T-helper 1 cell (primary cell): Measurements from ENCODE around the gene ATOSB.
"Not testable (repeated sequence)": the region's sequence is repeated elsewhere in the genome, so short reads cannot be mapped to it uniquely, and the experiment has no call there.

Experiments
- DNase-seq, 5 donors: peaks; one replicate each; pipeline ENCODE4 v3.0.0-alpha.2; 2012 to 2020
- total RNA-seq, 4 donors: gene quantifications; one replicate each; lab custom pipeline; 2026; lab: John Stamatoyannopoulos, UW

The ATOSB gene
- total RNA-seq: 11.7 to 19.0 (median 16.6) reads per million in 4 donors

DNA sequence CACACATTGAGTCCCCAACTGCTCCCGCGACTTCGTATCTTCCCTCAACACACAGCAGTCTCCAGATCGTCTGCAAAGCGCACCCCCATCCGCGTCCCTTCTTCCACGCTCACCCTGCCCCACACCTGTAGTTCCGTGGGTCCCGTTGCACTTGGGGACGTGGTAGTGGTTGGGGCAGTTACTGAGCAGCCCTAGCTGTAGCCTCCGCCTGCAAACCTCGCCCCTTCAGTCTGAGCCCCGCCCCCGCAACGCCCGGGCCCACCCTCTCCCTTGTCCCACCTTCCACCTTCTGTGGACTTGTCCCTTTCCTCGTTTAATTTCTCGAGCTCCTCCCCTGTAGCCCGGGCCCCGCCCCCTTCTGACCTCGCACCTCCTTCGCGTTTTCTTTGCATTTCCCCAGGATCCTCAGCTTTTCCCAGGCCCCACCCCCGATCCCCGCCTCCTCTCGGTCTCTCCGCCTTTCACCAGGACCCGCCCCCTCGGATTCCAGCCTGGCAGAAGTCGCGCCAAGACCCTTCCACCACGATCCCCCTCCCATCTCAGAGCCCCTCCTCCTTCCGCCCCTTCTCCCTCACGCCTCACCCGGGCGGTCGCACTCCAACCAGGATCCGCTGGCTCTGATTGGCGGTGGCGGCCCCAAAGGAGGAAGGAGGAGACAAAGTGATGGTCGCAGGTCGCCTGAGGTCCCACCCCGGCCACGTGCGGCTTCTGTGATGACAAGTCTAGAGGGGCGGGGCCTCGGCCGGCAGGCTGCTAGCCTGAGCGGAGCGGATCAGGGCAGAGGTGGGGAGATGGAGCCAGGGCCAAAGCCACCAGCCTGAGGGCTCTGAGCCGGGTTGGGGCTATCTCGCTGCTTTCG lies at the start of gene ATOSB:
ATOSB (minus strand) TSS at position 183 of the 859 bp plus-strand sequence. CDS start 7,588 bp downstream, outside the sequence.
- peak; percentile 90 to 95 (median 91) for DNase-seq

DNA sequence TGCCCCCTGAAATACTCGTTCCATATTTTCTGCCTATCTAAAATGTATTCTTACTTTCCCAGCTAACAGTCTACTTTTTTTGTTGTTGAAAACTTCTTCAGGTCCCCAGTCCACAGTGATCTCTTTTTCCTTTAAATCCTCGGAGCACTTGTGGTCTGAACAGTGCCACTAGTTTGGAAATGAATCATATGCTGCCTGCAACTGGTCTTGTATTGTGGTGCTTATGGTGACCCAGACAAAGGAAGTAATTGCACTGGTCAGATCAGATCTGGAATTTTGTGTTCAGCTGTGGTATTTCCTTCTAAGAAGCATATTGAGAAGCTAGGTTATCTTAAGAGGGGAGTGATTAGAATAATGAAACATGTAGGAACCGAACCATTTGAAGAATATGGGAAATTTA lies 49.0 kb upstream of the ATOSB start:
- DNase-seq: no peak

- DNase-seq: no peak
Observed at GRCh38 chr9:35163413-35163812, 47.8 kb upstream of the ATOSB start.

DNA sequence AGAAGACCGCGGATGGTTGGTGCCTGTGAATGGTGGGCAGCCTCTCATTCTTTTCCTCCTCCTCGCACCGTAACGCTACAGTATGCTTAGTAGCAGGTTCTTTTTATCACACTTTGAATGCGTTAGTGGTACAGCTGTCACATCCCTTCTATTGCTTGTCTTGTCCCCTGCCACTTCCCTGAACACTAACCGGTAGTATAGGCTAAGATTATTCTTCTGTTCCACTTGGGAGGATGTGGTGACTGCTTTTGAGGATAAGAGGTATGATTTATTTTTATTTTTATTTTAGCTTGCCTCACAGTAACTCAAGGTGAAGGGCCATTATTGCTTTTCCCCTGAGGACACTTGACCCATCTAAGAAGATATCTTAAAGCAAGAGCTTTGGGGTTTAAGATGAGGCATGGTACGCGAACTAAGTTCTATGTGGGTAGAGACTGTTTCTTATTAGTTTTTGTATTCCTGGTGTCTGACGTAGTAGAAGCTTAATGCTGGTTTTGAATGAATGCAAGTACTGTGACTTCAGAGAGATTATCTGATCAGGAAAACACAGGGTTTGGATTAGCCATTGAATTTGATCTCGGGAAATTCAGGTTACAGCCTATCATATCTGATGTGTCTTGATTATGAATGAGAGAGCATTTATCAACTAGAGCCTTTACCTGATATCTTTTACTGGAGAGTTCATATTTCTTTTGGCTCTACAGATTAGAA lies 47.1 kb upstream of the ATOSB start:
- DNase-seq: no peak

- peak; percentile 56 to 74 (median 69) for DNase-seq
Observed at GRCh38 chr9:35161713-35162604, 46.3 kb upstream of the ATOSB start, which contains the start of gene UNC13B. UNC13B (plus strand) TSS chr9:35162009; CDS start chr9:35162284, 275 bp downstream.

- no peak for DNase-seq
Observed at GRCh38 chr9:35158501-35159280, 43.0 kb upstream of the ATOSB start.

- DNase-seq: not testable (repeated sequence)
Observed at GRCh38 chr9:35157836-35158235, 42.2 kb upstream of the ATOSB start.

GRCh38 chr9:35156781-35157180 lies 41.1 kb upstream of the ATOSB start:
- no peak for DNase-seq

GRCh38 chr9:35152926-35153325 lies 37.3 kb upstream of the ATOSB start:
- no peak for DNase-seq

- DNase-seq: not testable (repeated sequence)
Observed at GRCh38 chr9:35147941-35148563, 32.4 kb upstream of the ATOSB start.

DNA sequence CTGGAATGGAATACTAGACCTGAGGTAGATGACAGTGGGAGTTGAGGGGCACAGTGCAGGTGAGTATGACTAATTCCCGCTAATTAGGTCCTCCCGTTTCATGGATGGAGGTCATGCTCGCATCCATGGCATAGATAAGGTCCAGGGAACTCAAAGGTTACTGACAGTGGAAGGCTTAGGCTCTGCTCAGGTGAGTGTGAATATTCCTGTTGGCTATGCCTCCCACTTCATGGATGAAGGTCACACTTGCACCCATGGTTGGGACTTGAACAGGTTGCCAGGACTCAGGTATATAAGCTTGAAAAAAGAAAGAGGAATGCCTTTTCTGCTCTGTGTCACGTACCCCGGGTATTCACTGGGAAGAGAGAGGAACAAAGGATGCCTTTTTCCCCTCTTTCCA lies 26.4 kb upstream of the ATOSB start:
- no peak for DNase-seq

DNA sequence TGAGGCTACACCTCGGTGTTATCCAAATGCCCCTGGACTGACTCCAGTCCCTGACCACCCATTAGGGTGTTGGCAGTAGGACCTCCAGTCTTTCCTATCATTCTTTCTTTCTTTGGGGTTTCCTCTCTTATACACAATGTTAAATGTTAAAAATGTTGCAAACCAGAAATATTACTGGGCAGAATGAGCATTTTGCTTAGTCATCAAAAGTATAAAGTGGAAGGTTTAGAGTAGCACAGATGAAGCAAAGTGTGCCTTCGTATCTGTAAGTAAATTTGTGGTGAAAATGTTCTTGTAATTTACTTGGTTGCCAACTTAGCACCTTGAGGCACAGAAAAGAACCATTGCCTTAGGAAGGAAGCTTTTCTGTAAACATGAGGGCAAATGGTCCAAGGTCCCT lies 24.4 kb upstream of the ATOSB start:
- no peak for DNase-seq

GRCh38 chr9:35136866-35137265 lies 21.2 kb upstream of the ATOSB start:
- DNase-seq: no peak

GRCh38 chr9:35135988-35136387 lies 20.3 kb upstream of the ATOSB start:
- no peak for DNase-seq

DNA sequence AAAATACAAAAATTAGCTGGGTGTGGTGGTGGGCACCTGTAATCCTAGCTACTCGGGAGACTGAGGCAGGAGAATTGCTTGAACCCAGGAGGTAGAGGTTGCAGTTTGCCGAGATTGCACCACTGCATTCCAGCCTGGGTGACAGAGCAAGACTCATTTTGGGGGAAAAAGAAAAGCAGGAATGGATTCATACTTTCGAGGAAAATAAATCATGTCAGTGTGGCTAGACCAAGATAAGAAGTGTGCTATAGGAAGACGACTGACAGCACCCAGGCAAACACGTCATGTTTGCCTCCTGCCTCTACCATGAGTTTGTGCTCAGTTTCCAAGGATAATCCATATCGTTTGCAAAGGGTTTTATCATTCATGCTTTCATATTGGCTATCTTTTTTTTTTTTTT lies 19.3 kb upstream of the ATOSB start:
- no peak for DNase-seq

DNA sequence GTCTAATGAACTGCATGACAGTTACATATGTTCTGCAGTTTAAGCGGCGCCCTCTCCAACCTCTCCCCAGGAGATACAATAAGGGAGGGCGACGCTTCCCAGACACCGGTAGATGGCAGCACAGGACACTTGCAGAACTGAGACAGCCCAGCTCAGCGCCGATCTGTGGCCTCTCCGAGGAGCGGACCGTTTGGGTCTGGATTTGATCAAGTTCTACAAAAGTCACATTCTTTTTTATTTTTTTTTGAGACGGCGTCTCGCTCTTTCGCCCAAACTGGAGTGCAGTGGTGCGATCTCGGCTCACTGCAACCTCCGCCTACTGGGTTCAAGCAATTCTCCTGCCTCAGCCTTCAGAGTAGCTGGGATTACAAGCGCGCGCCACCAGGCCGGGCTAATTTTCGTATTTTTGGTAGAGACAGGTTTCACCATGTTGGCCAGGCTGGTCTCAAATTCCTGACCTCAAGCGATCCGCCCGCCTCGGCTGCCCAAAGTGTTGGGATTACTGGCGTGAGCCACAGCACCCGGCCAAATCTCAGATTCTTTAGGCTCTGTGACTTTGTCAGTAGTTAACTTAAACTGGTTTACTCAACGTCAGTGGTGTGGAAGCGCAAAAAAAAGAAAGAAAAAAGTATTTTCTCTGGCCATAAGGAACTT lies 1.4 kb upstream of the ATOSB start:
- DNase-seq: peak; percentile 75 to 89 (median 87)

DNA sequence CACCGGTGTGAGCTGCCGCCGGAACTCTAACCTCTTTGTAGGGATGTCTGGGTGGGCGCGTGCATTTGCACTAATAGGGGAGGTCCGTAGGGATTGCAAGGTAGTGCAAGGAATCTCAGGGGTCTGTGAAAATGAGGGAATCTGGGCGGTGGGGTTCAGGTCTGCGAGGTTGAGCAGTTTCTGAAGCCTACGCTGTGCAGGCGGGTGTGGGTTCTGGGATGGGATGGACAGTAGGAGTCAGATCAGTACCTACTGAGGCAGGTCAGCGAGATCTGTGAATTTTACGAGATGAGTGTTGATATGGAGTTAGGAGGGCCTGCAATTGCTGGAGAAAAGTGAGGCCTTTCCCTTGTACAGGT lies 856 bp upstream of the ATOSB start:
- DNase-seq: no peak

DNA sequence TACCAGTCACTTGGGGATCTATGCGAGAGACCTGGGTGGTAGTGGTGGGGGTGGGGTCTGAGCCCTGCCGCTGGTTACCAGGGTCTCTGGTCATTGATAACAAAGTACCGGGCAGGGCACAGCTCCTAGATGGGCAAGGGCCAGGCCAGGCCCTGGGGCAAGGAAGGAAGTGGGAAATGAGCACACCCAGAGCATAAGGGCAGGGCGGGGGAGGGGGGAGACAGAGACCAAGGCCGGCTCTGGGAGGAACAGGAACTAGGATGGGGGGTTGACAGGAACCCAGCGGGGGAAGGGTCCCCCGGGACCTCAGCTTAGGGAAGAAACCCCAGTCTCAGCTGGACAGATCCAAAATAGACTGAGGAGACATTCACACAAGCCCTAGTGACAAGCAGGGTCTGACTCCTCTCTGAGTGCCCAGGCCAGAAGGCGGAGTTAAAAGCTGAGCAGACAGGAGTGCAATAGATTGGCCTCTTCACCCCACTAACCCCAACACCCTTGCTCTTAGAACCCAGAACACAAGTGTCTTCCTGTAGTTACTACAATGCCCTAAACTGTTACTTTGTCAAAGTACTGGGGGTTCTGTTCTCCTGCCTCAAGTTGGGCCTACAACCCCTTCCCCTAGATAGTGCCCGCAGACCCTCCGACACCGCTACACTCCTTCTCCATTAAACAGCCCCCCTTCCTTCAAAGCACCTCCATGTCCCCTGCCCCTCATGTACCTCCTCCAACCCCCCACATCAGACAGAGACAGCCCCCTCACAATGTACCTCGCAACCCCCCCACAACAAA lies 628 bp downstream of the ATOSB start:
- DNase-seq: peak in 1 of 5 donors; percentile 56

DNA sequence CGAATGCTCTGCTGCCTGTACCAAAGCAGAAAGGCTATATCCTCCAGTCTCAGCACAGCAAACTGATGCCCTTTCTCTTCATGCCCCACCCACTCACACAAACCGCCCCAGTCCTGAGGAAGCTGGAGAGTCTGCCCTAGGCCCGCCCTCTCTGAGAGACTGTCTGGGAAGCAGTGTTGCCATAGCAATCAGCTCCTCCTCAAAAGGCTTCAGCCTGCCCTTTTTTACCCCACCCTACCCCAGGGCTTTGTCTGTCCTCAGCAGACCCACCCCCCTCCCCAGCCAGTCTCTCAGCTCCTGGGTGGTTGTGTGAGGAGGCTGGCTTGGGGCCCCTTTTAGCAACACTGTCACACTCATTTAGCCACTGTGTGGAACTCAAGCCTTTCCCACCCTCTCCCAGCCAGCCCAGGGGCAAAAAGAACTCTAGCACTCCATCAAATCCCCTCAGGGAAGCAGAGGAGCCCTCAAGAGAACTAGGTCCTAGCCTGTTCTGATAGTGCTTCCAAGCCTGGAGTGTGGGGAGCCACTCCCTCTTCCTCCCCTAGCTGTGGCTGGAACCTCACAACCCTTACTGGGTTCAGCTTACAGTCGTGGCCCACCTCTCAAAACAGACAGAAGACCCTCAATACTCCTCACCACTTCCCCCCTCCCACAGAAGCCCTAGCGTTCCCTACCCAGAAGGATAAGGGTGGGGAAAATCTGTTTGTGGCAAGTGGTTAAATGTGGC lies 1.4 kb downstream of the ATOSB start:
- DNase-seq: peak; percentile 60 to 87 (median 72)
